Colonic mucosa (tissue), 4 donors: ENCODE results near the gene FARP2. TPM values are rescaled to one million over a fixed set of nuclear protein-coding genes. Genes with fewer than 3 reads are reported as not detected.
"Not testable (repeated sequence)": the region's sequence is repeated elsewhere in the genome, so short reads cannot be mapped to it uniquely, and the experiment has no call there.

Source experiments
- DNase-seq: peaks from one replicate; pipeline ENCODE4 v3.0.0-alpha.2; 2020
- H3K27ac ChIP-seq: fragments of 200-600 bp; one replicate; pipeline ENCODE4 v1.8.0; 2021
- H3K27me3 ChIP-seq: fragments of 200-600 bp; one replicate; pipeline ENCODE4 v1.8.0; 2021
- H3K36me3 ChIP-seq: fragments of 200-600 bp; one replicate; pipeline ENCODE4 v1.8.0; 2021
- H3K4me1 ChIP-seq: fragments of 200-600 bp; one replicate; pipeline ENCODE4 v1.8.0; 2021; ENCODE audit warnings: mild to moderate bottlenecking
- H3K4me3 ChIP-seq: fragments of 200-600 bp; one replicate; pipeline ENCODE4 v1.8.0; 2021
- H3K9ac ChIP-seq, 2 donors: one replicate each; pipeline ENCODE4 v1.7.0; 2013; ENCODE audit warnings: control low read depth in 2 of 2, low read depth in 2 of 2, low read length in 2 of 2
- H3K9me3 ChIP-seq: fragments of 200-600 bp; one replicate; pipeline ENCODE4 v1.8.0; 2021
- intact Hi-C: fragments of 100-400 bp; cut with DNase I; formaldehyde crosslinking; loops from one replicate; pipeline ENCODE4 v1.14.1; 2022
- total RNA-seq, 2 donors: library from RNA; stranded (reverse); fragmentation: NEBNext Ultra II Directional in 1 of 2; extraction: Animal tissue kit (Norgen Biotek cat#: 25700) in 1 of 2; gene quantifications; one replicate each; pipeline ENCODE4 v1.2.1, GENCODE V29; 2021
- TF ChIP-seq, protein P1 (sequence below): fragments of 200-600 bp; IDR thresholded peaks from one replicate; pipeline ENCODE4 v1.8.0; 2022; ENCODE audit warnings: antibody characterized with exemption, mild to moderate bottlenecking
- donor health status: healthy.
- donor health status: DM: no; HTN: no; CAD: no.
- donor health status: DM: no; HTN: no; CAD: no.

FARP2 gene
- total RNA-seq, 2 donors from 2014 or later: 107 to 122 TPM

DNA sequence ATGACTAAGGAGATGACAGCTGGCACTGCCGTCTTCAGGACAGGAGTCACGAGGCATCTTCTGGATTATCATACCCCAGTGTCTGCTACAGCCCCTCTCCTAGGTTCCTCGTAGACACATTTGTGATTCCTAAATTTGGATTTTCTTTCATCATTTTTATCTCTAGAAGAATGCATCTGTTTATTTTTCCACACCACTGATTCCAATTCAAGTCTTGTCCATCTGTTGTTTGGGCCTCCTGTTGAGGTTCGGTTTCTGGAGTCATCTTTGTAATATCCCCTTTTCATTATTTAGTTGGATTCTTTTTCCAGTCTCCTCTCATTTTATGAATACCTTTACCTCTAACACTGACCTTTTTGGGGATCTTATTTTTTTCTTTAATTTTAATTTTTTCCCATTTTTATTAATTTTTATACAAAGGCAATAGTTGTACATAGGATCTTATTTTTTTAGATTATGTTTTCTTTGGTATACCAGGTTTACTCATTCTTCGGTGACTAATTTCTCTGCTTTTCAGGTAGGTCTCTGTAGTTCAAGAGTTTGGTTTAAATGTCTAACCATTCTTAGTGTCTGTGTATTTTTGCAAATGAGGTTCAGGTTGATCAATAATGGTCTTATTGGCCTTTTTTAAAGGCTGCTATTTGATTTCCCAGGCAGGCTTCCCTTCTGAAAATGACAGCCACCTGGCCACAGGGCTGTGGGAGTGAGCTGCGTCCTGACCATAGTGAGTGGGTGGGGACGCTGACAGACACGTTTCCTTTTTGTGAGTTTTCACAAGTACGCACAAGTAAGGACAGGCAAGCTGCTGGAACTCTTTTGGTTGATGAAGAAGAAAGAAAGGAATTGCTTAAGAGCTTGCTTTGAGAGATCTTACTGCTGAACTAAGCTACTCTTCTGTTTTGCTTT, 34.5 kb downstream of the FARP2 start:
- Histone ChIP-seq H3K9me3 (no peaks in the 10 kb centered on the region), H3K27me3 (no peaks in the 10 kb centered on the region), H3K27ac (no peak overlapping the region), H3K9ac (no peak overlapping the region), H3K36me3 (no peaks in the 10 kb centered on the region), H3K4me3 (no peak overlapping the region), H3K4me1 (no peaks in the 10 kb centered on the region)
- no peak for DNase-seq
- intact Hi-C loops: no loop called here
- TF ChIP-seq, protein P1, sequence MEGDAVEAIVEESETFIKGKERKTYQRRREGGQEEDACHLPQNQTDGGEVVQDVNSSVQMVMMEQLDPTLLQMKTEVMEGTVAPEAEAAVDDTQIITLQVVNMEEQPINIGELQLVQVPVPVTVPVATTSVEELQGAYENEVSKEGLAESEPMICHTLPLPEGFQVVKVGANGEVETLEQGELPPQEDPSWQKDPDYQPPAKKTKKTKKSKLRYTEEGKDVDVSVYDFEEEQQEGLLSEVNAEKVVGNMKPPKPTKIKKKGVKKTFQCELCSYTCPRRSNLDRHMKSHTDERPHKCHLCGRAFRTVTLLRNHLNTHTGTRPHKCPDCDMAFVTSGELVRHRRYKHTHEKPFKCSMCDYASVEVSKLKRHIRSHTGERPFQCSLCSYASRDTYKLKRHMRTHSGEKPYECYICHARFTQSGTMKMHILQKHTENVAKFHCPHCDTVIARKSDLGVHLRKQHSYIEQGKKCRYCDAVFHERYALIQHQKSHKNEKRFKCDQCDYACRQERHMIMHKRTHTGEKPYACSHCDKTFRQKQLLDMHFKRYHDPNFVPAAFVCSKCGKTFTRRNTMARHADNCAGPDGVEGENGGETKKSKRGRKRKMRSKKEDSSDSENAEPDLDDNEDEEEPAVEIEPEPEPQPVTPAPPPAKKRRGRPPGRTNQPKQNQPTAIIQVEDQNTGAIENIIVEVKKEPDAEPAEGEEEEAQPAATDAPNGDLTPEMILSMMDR: no peak

- H3K9me3 ChIP-seq: no peaks in the 10 kb centered on the region
- H3K4me3 ChIP-seq: no peak overlapping the region
- intact Hi-C loops: no loop called here
- peak; percentile 58 for DNase-seq
- TF ChIP-seq, protein P1: peak; percentile 21
- H3K4me1 ChIP-seq: no peaks in the 10 kb centered on the region
- H3K36me3 ChIP-seq: no peaks in the 10 kb centered on the region
- H3K9ac ChIP-seq: no peak overlapping the region
- no peaks in the 10 kb centered on the region for H3K27me3 ChIP-seq
- no peak overlapping the region for H3K27ac ChIP-seq
These were observed 36.0 kb downstream of the FARP2 start for GRCh38 chr2:241391892-241392665.

- DNase-seq, H3K27ac ChIP-seq, intact Hi-C loops: not testable (repeated sequence)
These were observed 36.7 kb downstream of the FARP2 start for GRCh38 chr2:241392753-241393152.

DNA sequence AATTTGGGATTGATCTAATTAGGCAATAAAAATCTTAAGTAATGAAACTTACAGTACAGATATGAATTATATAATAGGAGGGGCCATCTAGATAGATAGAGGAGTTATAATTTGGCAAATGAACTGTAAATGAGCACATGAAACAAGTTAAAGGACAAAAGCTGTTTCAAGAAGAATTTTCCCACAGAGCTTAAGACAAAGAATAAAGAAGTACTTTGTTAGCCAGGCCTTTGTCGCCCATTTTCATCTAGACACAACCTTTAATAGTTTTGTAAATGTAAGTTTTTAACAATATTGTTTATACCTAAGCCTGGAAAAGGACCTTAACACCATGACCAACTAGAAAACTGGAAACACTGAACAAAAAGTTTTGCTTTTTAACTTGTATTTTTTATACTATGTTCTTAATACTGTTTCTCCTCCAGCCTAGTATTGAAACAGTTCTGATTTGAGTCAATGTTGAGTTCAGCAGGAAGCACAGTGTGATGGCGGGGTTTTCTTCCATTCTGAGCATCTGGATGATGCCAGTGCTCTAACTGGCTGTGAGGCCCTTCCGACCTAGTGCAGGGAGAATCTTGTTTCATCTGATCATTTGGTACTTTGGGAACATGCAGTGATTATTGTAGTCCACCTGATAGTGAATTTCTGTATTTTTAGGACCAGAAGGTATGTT, 37.6 kb downstream of the FARP2 start:
- H3K4me1 ChIP-seq: no peaks in the 10 kb centered on the region

More at GRCh38 chr2:241392753-241393152, 36.7 kb downstream of the FARP2 start:
- not testable (repeated sequence) for H3K36me3 ChIP-seq, H3K4me1 ChIP-seq, H3K9me3 ChIP-seq, H3K9ac ChIP-seq, H3K27me3 ChIP-seq, H3K4me3 ChIP-seq

GRCh38 chr2:241396809-241397208, 40.7 kb downstream of the FARP2 start:
- H3K4me3 ChIP-seq, H3K36me3 ChIP-seq, intact Hi-C loops, DNase-seq, H3K4me1 ChIP-seq, H3K27ac ChIP-seq, H3K9ac ChIP-seq, H3K9me3 ChIP-seq, H3K27me3 ChIP-seq: not testable (repeated sequence)

More for the DNA sequence above, 37.6 kb downstream of the FARP2 start:
- H3K9ac ChIP-seq: no peak overlapping the region
- H3K9me3 ChIP-seq: no peaks in the 10 kb centered on the region
- H3K27ac ChIP-seq: no peak overlapping the region
- H3K36me3 ChIP-seq: no peaks in the 10 kb centered on the region
- intact Hi-C loops: no loop called here
- DNase-seq: no peak
- TF ChIP-seq, protein P1: no peak
- H3K27me3 ChIP-seq: no peaks in the 10 kb centered on the region
- H3K4me3 ChIP-seq: no peak overlapping the region
